ENCODE data around the gene UQCRC1.

Gene UQCRC1

DNA sequence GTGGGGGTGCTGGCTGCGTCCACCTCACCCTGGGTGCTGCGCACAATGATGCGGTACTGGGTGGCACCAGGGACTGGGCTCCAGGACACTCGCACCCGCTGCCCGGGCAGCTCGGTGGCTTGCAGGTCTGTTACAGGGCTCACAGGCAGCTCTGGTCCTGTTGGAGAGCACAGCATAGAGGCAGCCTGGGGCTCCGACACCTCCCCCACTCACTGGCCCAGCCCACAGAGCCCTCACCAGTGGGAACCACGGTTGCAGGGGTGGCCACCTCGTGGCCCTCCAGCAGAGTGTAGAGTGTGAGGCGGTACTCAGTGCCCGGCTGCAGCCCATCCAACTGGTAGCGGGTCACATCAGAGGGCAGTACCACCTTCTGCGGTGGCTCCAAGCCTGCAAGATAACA is 18.0 kb downstream of the UQCRC1 start:
- Histone ChIP-seq H3K4me1 (ENCODE audit: insufficient read depth, low read length) (no peaks in the 10 kb centered on the region), H3K9me3 (ENCODE audit: low read length) (no peaks in the 10 kb centered on the region), H3K4me3 (ENCODE audit: low read length) (no peak overlapping the region), H2AFZ (ENCODE audit: low read depth, low read length) (no peak overlapping the region), H3K27me3 (ENCODE audit: insufficient read depth, low read length) (no peaks in the 10 kb centered on the region), H3K36me3 (ENCODE audit: insufficient read depth, low read length) (peaks cover under 1% of the 10 kb centered on the region)

DNA sequence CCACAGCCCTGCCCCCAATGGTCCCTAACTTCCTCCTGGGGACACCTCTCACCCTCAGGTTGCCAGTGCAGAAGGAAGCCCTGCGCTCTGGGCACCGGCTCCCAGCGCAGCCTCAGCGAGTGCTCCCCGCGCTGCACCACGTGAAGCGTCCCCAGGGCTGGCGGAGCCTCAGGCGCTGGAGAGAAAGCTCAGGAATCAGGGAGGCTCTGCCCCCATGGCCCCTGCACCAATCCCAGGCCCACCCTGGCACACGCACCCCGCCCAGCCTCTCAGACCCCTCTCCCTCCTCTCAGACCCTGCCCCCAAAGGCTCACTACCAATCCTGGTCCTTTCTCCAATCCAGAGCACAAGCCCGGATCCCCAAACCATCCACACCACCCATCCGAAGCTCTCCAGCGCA is 21.2 kb downstream of the UQCRC1 start:
- Histone ChIP-seq H3K4me3 (ENCODE audit: low read length) (no peak overlapping the region), H2AFZ (ENCODE audit: low read depth, low read length) (no peak overlapping the region), H3K9me3 (ENCODE audit: low read length) (peaks cover 4% of the 10 kb centered on the region), H3K36me3 (ENCODE audit: insufficient read depth, low read length) (peaks cover 4% of the 10 kb centered on the region), H3K4me1 (ENCODE audit: insufficient read depth, low read length) (no peaks in the 10 kb centered on the region), H3K27me3 (ENCODE audit: insufficient read depth, low read length) (no peaks in the 10 kb centered on the region)

DNA sequence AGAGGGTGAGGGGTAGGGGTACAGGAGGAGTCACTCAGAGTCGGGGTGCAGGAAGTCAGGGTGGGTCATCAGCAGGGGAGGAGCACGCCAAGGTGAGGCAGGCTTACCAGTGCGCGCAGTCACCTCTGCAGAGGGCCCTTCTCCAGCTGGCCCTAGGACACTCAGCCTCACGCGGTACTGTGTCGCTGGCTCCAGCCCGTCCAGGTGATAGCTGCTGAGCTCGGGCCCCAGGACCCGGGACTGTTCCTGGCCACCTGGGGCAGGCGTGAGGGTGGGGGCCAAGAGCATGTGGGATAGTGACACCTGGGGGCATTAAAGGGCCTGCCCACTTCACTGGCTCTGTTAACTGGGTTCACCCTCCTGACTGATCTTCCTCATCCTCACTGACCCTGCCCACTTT is 21.8 kb downstream of the UQCRC1 start:
- H2AFZ ChIP-seq (ENCODE audit: low read depth, low read length): no peak overlapping the region
- H3K4me1 ChIP-seq (ENCODE audit: insufficient read depth, low read length): no peaks in the 10 kb centered on the region
- no peaks in the 10 kb centered on the region for H3K27me3 ChIP-seq (ENCODE audit: insufficient read depth, low read length)
- H3K9me3 ChIP-seq (ENCODE audit: low read length): peaks cover 4% of the 10 kb centered on the region
- no peak overlapping the region for H3K4me3 ChIP-seq (ENCODE audit: low read length)
- peaks cover 4% of the 10 kb centered on the region for H3K36me3 ChIP-seq (ENCODE audit: insufficient read depth, low read length)

DNA sequence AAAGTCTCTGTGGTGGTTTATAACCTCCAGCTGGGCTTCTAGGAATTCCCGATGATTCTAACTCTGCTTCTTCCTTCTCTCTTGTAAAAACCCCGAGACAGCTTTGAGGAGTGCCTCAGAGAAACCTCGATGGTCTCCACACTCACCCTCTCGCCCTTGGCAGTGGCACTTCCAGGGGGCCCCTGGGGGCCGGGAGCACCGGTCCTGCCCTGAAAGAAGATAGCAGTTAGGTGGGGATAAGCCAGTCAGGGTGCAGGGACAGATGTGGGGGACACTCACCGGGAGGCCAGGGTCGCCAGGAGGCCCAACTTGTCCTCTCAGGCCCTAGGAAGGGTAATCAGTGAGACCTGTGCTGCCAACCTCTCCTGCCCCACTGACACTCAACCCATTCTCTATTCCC is 24.0 kb downstream of the UQCRC1 start:
- H3K36me3 ChIP-seq (ENCODE audit: insufficient read depth, low read length): peaks cover 4% of the 10 kb centered on the region
- H3K4me3 ChIP-seq (ENCODE audit: low read length): no peak overlapping the region
- H3K4me1 ChIP-seq (ENCODE audit: insufficient read depth, low read length): peaks cover 9% of the 10 kb centered on the region
- H3K9me3 ChIP-seq (ENCODE audit: low read length): peaks cover 7% of the 10 kb centered on the region
- no peak overlapping the region for H2AFZ ChIP-seq (ENCODE audit: low read depth, low read length)
- H3K27me3 ChIP-seq (ENCODE audit: insufficient read depth, low read length): no peaks in the 10 kb centered on the region

DNA sequence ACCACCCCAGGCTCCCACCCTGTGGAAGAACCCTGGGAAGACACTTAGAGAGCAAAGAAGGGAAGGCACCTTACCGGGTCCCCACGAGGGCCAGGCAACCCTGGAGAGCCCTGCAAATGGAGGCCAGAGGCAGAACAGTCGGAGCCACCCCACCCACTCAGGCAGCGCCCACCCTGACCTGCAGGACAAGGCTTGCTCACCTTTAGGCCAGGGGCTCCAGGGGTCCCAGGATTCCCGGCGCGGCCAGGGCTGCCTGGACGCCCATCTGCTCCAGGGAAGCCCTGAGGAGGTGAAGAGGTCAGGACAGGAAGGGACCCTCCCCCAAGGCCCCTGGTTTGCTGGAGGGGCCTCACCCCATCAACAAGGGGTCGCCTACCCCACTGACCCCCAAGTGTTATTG is 24.6 kb downstream of the UQCRC1 start:
- no peak overlapping the region for H3K4me3 ChIP-seq (ENCODE audit: low read length)
- H3K9me3 ChIP-seq (ENCODE audit: low read length): peaks cover 7% of the 10 kb centered on the region
- no peaks in the 10 kb centered on the region for H3K27me3 ChIP-seq (ENCODE audit: insufficient read depth, low read length)
- no peak overlapping the region for H2AFZ ChIP-seq (ENCODE audit: low read depth, low read length)
- H3K4me1 ChIP-seq (ENCODE audit: insufficient read depth, low read length): peaks cover 9% of the 10 kb centered on the region
- H3K36me3 ChIP-seq (ENCODE audit: insufficient read depth, low read length): peaks cover 4% of the 10 kb centered on the region

DNA sequence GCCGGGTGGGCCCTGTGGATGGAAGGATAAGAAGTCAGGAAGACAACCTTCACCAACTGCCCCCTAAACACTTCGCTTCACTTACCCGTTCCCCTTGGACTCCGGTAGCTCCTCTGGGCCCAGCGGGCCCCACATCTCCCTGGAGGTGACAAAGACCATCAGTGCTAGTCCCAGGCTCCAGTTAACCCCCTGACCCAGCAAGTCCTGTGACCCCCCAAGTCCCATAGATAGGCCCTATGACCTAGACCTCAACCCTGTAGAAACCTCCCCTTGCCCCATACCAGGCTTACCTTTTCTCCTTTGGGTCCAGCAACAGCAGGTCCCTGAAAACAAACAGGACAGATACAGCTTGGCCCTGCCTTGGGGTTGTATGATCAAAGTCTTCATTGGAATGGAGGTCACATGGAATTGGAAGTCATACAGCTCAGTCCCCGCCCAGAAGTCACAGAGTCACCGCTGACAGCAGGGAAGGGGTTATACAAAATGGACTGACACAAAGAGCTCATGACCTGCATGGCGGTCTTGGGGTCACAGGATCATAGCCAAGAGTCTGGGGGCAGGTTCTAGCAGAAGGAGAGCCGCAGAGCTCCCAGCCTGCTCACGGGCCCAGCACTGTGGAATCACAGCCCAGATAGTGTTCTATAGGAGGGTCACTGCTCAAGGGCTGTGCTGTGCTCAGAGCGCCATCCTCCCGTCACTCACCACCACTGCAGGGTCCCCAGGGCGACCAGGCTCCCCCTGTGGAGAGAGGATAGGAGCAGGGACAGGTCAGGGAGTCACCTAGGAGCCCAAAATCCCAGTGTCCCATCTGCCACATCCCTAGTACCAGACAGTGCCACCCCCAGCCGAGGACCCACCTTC is 27.6 kb downstream of the UQCRC1 start:
- no peak overlapping the region for H3K4me3 ChIP-seq (ENCODE audit: low read length)

DNA sequence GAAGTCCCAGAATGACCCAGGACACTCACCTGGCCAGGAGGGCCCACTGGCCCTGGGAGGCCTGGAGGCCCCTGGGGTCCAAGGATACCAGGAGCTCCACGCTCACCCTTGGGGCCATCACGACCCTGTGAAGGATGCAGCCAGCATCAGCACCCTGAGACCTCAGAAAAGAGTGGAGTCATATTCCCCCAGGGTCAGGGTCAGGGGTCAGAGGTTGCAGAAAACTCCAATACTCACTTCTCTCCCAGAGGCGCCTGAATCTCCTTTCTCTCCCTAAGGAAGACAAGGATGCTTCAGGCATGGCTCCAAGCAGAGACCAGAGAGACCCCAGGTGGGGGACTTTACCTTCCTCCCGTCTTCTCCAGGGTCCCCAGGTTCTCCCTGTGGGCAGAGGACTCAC is 32.8 kb downstream of the UQCRC1 start:
- Histone ChIP-seq H3K4me3 (ENCODE audit: low read length) (no peak overlapping the region), H3K4me1 (ENCODE audit: insufficient read depth, low read length) (peaks cover 1% of the 10 kb centered on the region), H3K27me3 (ENCODE audit: insufficient read depth, low read length) (no peaks in the 10 kb centered on the region), H3K9me3 (ENCODE audit: low read length) (peaks cover 2% of the 10 kb centered on the region), H3K36me3 (ENCODE audit: insufficient read depth, low read length) (peaks cover 6% of the 10 kb centered on the region), H2AFZ (ENCODE audit: low read depth, low read length) (no peak overlapping the region)

More for the DNA sequence above, 27.6 kb downstream of the UQCRC1 start:
- Histone ChIP-seq H3K27me3 (ENCODE audit: insufficient read depth, low read length) (no peaks in the 10 kb centered on the region), H3K36me3 (ENCODE audit: insufficient read depth, low read length) (peaks cover 6% of the 10 kb centered on the region), H3K4me1 (ENCODE audit: insufficient read depth, low read length) (peaks cover 9% of the 10 kb centered on the region), H2AFZ (ENCODE audit: low read depth, low read length) (no peak overlapping the region), H3K9me3 (ENCODE audit: low read length) (peaks cover 7% of the 10 kb centered on the region)

DNA sequence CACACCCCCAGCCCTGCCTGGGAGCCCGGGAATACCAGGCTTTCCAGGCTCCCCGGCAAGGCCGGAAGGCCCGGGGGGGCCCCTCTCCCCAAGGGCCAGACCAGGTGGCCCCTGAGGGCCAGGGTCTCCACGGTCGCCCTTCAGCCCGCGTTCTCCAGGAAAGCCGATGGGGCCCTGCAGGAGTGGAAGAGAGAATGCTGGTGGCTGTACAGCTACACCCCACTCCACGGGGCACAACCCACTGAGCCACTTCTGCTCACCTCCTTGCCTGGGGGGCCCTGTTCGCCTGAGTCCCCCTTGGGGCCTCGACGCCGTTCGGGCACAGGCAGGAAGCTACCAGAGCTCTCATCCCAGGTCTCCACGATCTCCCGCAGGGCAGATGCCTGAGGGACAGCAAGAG is 34.1 kb downstream of the UQCRC1 start:
- Histone ChIP-seq H3K36me3 (ENCODE audit: insufficient read depth, low read length) (peaks cover 6% of the 10 kb centered on the region), H3K4me1 (ENCODE audit: insufficient read depth, low read length) (no peaks in the 10 kb centered on the region), H3K27me3 (ENCODE audit: insufficient read depth, low read length) (no peaks in the 10 kb centered on the region), H3K9me3 (ENCODE audit: low read length) (no peaks in the 10 kb centered on the region), H3K4me3 (ENCODE audit: low read length) (no peak overlapping the region), H2AFZ (ENCODE audit: low read depth, low read length) (no peak overlapping the region)

DNA sequence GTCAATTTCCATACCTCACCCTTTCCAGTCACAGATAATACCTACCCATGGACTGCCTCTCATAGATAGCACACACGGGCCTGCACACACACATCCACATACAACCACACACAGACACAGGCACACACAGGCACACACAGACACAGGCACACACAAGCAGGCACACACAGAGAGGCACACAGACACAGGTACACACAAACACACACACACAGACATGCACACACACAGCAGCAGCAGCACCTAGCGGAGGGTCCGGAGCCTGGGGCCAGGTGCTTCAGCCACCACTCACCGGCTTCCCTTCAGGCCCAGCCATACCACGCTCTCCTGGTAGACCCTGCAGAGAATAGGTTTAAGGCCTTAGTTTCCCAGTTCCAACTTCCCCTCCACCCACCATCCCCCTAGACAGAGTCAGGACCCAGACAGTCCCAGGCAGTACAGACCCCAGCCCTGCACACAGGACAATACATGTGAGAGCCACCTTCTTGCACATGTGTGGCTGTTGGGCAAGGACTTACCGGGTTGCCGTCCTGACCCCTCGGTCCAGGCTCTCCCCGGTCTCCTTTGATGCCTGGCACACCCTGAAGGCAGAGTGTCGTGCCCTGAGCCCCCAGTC is 35.4 kb downstream of the UQCRC1 start:
- no peaks in the 10 kb centered on the region for H3K9me3 ChIP-seq (ENCODE audit: low read length)
- H3K36me3 ChIP-seq (ENCODE audit: insufficient read depth, low read length): peaks cover 6% of the 10 kb centered on the region
- no peaks in the 10 kb centered on the region for H3K27me3 ChIP-seq (ENCODE audit: insufficient read depth, low read length)
- H2AFZ ChIP-seq (ENCODE audit: low read depth, low read length): no peak overlapping the region
- H3K4me1 ChIP-seq (ENCODE audit: insufficient read depth, low read length): no peaks in the 10 kb centered on the region
- no peak overlapping the region for H3K4me3 ChIP-seq (ENCODE audit: low read length)

DNA sequence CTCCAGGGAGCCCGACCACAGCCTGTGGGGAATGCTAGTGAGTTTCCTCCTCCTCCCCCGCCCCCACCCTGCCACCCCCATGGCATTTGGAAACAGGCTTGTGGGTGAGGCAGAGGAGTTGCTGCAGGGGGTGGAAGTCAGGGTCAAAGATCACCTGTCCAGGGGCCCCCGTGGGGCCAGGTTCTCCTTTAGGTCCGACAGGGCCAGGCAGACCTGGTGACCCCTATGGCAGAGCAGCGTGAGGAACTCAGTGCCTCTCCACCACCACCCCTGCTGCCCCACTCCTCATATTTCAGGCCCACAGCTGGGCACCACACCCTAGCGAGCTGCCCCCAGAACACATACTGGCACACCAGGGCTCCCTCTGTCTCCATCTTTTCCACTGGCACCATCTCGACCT is 36.9 kb downstream of the UQCRC1 start:
- Histone ChIP-seq H3K4me3 (ENCODE audit: low read length) (no peak overlapping the region), H2AFZ (ENCODE audit: low read depth, low read length) (no peak overlapping the region), H3K27me3 (ENCODE audit: insufficient read depth, low read length) (no peaks in the 10 kb centered on the region), H3K9me3 (ENCODE audit: low read length) (no peaks in the 10 kb centered on the region), H3K36me3 (ENCODE audit: insufficient read depth, low read length) (peaks cover 6% of the 10 kb centered on the region), H3K4me1 (ENCODE audit: insufficient read depth, low read length) (no peaks in the 10 kb centered on the region)

DNA sequence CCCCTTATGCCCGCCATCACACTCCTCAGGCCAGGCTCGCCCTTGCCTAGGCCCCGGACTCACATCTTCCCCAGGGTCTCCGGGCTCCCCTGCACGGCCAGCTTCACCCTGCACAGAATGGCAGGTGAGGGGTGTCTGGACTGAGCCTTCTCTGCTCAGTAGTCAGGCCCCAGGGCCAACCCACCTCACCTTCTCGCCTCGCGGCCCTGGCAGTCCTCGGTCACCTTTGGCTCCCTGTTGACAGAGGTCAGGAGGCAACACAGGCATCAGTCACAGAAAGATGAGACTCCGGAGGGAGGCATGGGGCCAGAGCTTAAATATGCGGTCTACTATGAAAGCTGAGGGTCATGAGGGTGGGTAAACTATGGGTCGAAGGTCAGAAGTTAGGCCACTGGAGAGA is 37.5 kb downstream of the UQCRC1 start:
- Histone ChIP-seq H2AFZ (ENCODE audit: low read depth, low read length) (no peak overlapping the region), H3K27me3 (ENCODE audit: insufficient read depth, low read length) (no peaks in the 10 kb centered on the region), H3K9me3 (ENCODE audit: low read length) (no peaks in the 10 kb centered on the region), H3K36me3 (ENCODE audit: insufficient read depth, low read length) (peaks cover 5% of the 10 kb centered on the region), H3K4me1 (ENCODE audit: insufficient read depth, low read length) (no peaks in the 10 kb centered on the region), H3K4me3 (ENCODE audit: low read length) (no peak overlapping the region)

DNA sequence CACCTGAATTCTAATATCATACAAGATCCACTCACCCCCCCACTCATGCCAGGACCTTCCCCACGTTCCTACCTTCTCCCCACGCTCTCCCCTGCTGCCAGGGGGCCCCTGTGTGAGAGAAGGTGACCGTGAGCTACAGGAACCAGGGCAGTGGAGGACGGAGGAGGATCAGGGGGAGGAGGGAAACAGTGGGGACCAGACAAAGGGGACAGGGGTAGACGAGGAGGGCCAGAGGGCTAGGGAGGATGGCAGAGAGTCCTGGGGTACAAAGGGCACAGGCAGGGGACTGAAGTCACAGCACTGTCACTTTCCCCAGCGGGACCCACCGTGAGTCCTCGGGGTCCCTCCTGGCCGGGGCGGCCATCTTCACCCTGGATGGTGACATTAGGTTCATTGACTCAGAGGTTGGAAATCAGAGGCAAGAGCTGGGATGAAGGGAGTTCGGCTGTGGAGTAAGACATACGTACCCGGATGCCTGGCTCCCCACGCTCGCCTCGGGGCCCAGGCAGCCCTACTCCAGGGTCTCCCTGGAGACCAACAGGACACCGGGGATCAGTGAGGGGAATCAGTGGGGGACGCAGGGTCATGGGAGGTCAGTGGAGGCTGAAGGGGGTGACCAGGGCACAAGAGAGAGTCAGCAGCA is 39.5 kb downstream of the UQCRC1 start:
- no peaks in the 10 kb centered on the region for H3K9me3 ChIP-seq (ENCODE audit: low read length)
- no peak overlapping the region for H2AFZ ChIP-seq (ENCODE audit: low read depth, low read length)

DNA sequence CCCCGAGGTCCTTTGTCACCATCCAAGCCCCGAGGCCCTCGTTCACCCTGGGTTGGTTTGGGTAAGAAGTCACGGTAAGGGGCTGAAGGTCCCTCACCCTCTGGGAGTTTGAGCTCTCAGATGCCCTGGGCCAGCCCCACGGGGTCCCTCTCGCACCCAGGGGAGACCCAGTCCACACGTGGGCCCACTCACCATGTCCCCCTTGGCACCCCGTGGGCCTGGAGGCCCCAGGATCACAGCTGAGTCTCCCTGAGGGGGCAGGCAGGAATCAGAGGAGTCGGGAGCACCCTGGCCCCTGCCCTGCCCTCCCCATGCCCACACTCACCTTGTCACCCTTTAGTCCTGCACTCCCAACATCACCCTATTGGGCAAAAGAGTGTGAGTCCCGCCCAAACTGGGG is 40.0 kb downstream of the UQCRC1 start:
- no peak overlapping the region for H3K4me3 ChIP-seq (ENCODE audit: low read length)
- no peaks in the 10 kb centered on the region for H3K4me1 ChIP-seq (ENCODE audit: insufficient read depth, low read length)
- no peaks in the 10 kb centered on the region for H3K9me3 ChIP-seq (ENCODE audit: low read length)
- H2AFZ ChIP-seq (ENCODE audit: low read depth, low read length): no peak overlapping the region
- H3K27me3 ChIP-seq (ENCODE audit: insufficient read depth, low read length): no peaks in the 10 kb centered on the region
- no peaks in the 10 kb centered on the region for H3K36me3 ChIP-seq (ENCODE audit: insufficient read depth, low read length)

More for the DNA sequence above, 39.5 kb downstream of the UQCRC1 start:
- Histone ChIP-seq H3K27me3 (ENCODE audit: insufficient read depth, low read length) (no peaks in the 10 kb centered on the region), H3K36me3 (ENCODE audit: insufficient read depth, low read length) (no peaks in the 10 kb centered on the region), H3K4me3 (ENCODE audit: low read length) (no peak overlapping the region), H3K4me1 (ENCODE audit: insufficient read depth, low read length) (no peaks in the 10 kb centered on the region)
